Lower leg skin (tissue), 4 donors: Measurements from ENCODE around the gene DGKI. TPM values are rescaled to one million over a fixed set of nuclear protein-coding genes. Genes with fewer than 3 reads are reported as not detected.

Experiments used
- DNase-seq, 2 donors: peaks; one replicate each; pipeline ENCODE4 v3.0.0-alpha.2; 2019; ENCODE audit warnings: low spot score in 2 of 2
- H3K4me3 ChIP-seq: fragments of 200-600 bp; sonication (generic); 2 replicates; pipeline ENCODE4 v1.5.1; 2017; ENCODE audit warnings: mild to moderate bottlenecking, low read depth; ENCODE audit not compliant: poor library complexity, severe bottlenecking
- CTCF ChIP-seq, 3 donors: fragments of 450-650 bp; IDR thresholded peaks; one replicate each; pipeline ENCODE4 v1.5.1; 2016; ENCODE audit warnings: antibody characterized with exemption in 3 of 3, mild to moderate bottlenecking in 3 of 3, moderate library complexity in 2 of 3
- POLR2A ChIP-seq, 2 donors: fragments of 450-650 bp; IDR thresholded peaks; one replicate each; pipeline ENCODE4 v1.6.1; 2016 to 2017; ENCODE audit warnings: antibody characterized with exemption in 2 of 2, mild to moderate bottlenecking in 1 of 2, moderate library complexity in 1 of 2
- WGBS, 2 donors: methylation state at CpG; one replicate each; pipeline ENCODE4 v1.1.5; 2018; 5-methylcytosine and 5-hydroxymethylcytosine counted together
- intact Hi-C: fragments of 100-400 bp; cut with DNase I; formaldehyde crosslinking; loops from one replicate; pipeline ENCODE4 v1.15.0; 2023; ENCODE audit warnings: low total_unique reads
- total RNA-seq, 4 donors: library from RNA; depleted of rRNA; stranded (reverse); fragments of >200 nt; gene quantifications; one replicate each; pipeline ENCODE4 v1.1.0, GENCODE V29; 2016

Gene DGKI
- total RNA-seq, 4 donors from 2014 or later, result 0.34 to 2.1 (median 1.3) TPM

DNA sequence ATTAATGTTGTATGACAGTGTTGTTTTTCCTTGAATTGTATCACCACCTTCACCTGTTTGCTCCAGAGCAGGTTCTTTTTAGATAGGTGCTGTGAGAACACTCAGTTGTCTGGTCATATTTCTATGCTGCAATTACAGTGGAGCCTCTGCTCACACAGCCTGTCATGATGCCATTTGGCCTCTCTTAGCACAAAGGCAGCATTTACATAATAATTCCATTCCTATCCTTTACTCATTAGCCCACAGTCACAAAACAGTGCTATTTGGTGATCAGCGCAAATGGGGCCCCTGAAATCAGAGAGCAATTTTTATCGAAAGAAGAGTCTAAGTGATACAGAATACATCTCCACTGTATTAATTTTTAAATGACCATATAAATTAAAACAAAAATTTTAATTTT lies 13.8 kb upstream of the DGKI start:
- intact Hi-C loops, result no loop called here
- no peak for TF ChIP-seq POLR2A (IDR thresholded peaks at IDR 0.05)
- H3K4me3 ChIP-seq, result no peak overlapping the region
- no peak for DNase-seq
- 97% methylated on average over 2 of the region's 2 CpGs for WGBS, 2 donors

DNA sequence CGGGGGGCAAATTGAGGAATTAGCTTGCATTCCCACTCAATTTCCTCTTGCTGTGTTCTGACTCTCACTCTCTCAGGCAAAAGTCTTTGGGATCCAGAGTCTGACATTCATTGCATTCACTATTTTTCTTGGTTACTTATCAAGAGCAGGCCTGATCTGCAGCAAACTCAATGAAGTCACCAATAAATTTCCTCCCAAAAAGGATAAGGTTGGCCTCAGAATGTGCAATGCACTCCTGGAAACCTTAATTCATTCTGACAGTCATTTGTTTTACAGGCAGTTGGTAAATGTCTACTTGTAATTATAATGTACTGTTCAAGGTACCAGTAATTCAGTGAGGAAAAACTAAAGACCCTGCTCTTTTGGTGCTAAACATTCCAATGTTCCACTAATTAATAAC lies 6.3 kb upstream of the DGKI start:
- no peak overlapping the region for H3K4me3 ChIP-seq
- WGBS, 2 donors, result 100% methylated on average over 1 of the region's 1 CpG
- intact Hi-C loops, result no loop called here
- TF ChIP-seq CTCF (IDR thresholded peaks at IDR 0.05), result no peak
- no peak for TF ChIP-seq POLR2A (IDR thresholded peaks at IDR 0.05)
- DNase-seq, result no peak

DNA sequence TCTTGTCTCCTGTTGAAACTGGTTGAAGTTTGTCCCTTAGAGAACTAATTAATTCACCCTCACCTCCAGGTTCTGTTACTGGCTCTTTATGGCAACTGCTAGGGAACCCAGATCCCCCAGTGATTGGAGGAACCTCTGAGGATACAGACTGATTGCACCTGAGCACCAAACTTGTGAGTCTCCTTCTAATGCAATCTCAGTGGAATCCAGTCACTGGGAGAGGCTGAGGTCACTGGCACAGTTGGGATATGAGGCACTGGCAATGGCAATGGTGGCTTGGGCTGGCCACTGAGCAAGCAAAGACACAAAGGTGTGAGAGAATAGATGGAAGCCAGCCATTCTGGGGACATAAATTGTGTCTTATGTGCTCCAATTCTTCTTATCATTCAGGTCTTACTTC lies 5.3 kb upstream of the DGKI start:
- intact Hi-C loops, result no loop called here

GRCh38 chr7:137850972-137851945 lies 4.5 kb upstream of the DGKI start:
- TF ChIP-seq CTCF (IDR thresholded peaks at IDR 0.05), result no peak
- TF ChIP-seq POLR2A (IDR thresholded peaks at IDR 0.05), result no peak
- WGBS, 2 donors, result 76 to 80% methylated on average over 6 of the region's 6 CpGs
- intact Hi-C loops, result no loop called here

More for the DNA sequence above, 5.3 kb upstream of the DGKI start:
- DNase-seq, result no peak
- no peak overlapping the region for H3K4me3 ChIP-seq
- TF ChIP-seq POLR2A (IDR thresholded peaks at IDR 0.05) (no peak), CTCF (IDR thresholded peaks at IDR 0.05) (no peak)

DNA sequence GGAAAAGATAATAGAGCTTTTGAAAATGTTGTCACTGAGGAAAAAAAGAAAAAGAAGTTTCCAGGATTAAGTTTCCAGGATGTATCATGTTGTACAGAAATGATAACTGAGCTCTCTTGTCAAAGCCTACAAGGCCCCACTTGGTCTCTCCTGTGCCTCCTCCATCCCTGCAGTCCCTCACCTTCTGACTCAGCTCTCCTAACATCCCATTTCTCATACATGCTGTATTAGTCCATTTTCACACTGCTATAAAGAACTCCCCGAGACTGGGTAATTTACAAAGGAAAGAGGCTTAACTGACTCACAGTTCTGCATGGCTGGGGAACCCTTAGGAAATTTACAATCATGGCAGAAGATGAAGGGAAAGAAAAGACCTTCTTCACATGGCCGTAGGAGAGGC lies 3.8 kb upstream of the DGKI start:
- no peak overlapping the region for H3K4me3 ChIP-seq
- TF ChIP-seq POLR2A (IDR thresholded peaks at IDR 0.05) (no peak), CTCF (IDR thresholded peaks at IDR 0.05) (no peak)
- intact Hi-C loops, result no loop called here
- DNase-seq, result no peak
- 41 to 85% methylated on average over 2 of the region's 2 CpGs for WGBS, 2 donors

More at GRCh38 chr7:137850972-137851945, 4.5 kb upstream of the DGKI start:
- DNase-seq, result no peak
- no peak overlapping the region for H3K4me3 ChIP-seq

DNA sequence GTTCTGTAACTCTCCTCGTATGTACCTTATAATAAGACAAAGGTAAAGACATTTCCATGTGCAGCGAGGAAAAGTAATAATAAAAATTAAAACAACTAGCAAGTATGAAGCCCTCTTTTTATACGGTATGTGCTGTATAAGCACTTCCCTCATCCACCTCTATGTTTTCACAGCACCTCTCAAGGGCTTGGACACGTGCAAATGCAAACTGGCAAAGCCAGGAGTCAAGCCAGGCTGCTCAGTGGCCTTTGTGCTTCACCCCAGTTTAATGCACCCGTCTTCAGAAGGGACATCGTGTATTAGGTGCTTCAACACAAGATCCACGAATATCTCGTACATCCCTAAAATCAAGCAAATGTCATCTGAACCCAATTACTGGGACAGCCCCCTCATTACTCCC lies 1.3 kb upstream of the DGKI start:
- WGBS, 2 donors, result 72 to 74% methylated on average over 8 of the region's 8 CpGs
- TF ChIP-seq POLR2A (IDR thresholded peaks at IDR 0.05) (no peak), CTCF (IDR thresholded peaks at IDR 0.05) (no peak)
- intact Hi-C loops, result no loop called here
- no peak for DNase-seq
- no peak overlapping the region for H3K4me3 ChIP-seq
